DMS153 treated with DMSO at 0.1 percent for 48 hours (cell line): Measurements from ENCODE around the gene SLC16A7.

Source experiments
- DNase-seq: peaks from one replicate; lab custom pipeline; 2025; ENCODE audit not compliant: unreplicated experiment; lab: John Stamatoyannopoulos, UW

Gene SLC16A7

GRCh38 chr12:59665701-59666100 lies 69.9 kb downstream of the SLC16A7 start:
- DNase-seq, result no peak

DNA sequence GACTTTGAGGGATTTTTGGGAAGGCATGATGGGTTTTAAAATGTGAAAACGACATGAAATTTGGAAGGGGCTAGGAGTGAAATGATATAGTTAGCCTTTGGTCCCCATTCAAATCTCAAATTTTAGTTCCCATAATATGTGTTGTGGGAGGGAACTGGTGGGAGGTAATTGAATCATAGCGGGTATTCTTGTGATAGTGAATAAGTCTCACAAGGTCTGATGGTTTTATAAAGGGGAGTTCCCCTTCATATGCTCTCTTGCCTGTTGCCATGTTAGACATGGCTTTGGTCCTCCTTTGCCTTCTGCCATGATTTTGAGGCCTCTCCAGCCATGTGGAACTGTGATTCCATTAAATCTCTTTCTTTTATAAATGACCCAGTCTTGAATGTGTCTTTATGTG lies 72.8 kb downstream of the SLC16A7 start:
- DNase-seq, result no peak

- DNase-seq, result no peak
Observed at GRCh38 chr12:59672273-59672672, 76.4 kb downstream of the SLC16A7 start.

DNA sequence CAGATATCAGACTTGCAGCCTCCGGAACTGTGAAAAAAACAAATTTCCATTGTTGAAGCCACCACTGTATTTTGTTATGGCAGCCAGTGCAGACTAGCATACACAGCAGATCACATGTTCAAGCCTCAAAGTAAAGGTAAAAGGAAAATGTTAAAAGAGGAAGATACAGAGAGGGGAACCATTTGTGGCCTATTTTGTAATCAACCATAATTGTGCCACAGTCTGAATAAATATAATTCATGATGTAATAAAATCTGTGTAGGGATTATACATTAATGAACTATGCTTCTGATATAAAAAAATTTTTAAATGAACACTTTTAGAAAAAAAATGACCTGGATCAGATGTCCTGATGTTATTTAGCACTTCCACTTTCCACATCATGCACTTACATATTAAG lies 79.6 kb downstream of the SLC16A7 start:
- DNase-seq, result no peak

- DNase-seq, result no peak
Observed at GRCh38 chr12:59677857-59678256, 82.0 kb downstream of the SLC16A7 start.

GRCh38 chr12:59678759-59679411 lies 83.1 kb downstream of the SLC16A7 start:
- no peak for DNase-seq

GRCh38 chr12:59689776-59690175 lies 93.9 kb downstream of the SLC16A7 start:
- DNase-seq, result no peak

DNA sequence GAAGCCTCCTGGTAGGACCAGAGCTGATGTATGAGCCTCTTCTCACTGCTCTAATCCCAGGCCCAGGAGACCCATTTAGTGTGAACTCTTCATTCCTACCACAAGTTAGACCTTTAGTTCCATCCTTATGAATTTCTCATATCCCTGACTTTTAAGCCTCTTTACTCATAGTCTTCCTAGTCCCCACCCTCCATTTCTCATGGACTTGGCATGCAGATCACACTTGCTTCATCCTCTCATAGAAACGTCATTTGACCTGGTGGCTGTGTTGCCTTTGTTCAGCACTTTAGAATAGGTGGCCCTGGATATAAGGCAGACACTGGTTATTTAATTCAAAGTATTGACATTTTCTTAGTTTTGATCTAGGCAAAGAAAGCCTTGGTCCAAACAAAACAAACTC lies 99.5 kb downstream of the SLC16A7 start:
- DNase-seq, result no peak

GRCh38 chr12:59698600-59698999 lies 102.8 kb downstream of the SLC16A7 start:
- DNase-seq, result no peak

DNA sequence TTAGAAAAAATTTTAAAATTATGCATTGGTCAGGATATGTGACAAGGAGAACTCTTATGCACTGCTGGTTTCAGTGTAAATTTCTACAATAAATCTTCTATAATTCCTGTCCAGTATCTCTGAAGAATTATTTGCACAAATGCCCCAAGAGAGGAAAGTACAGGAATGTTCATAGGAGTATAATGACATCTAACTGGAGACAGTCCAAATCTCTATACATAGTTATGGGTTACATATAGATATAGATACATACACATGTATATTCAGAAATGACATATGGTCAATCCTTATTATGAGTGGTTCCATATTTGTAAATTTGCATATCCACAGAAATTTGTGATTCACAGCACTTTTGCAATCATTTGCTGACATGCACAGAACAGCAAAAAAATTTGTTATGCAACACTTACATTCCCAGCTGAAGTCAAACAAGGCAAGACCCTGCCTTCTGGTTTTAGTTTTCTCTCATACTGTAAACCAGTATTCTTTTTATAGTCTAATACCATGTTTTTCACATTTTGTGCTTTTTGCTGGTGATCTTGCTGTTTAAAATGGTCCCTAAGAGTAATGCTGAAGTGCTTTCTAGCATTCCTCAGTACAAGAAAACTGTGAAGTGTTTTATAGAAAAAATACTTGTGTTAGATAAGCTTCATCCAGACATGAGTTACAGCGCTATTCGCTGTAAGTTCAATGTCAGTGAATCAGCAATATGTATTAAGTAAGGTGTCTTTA lies 103.8 kb downstream of the SLC16A7 start:
- no peak for DNase-seq

DNA sequence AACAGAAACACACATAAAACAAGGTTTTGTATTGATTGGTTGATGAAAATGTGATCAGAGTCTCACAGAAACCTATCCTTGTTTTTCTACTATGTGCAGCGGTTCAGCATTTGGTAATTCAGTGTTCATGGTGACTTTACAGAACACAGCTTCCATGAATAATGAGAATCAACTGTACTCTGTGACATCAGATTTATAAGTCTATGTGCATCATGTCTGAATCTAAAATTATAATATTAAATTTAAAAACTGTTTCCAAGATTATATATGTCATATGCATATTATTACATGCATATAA lies 104.3 kb downstream of the SLC16A7 start:
- no peak for DNase-seq

DNA sequence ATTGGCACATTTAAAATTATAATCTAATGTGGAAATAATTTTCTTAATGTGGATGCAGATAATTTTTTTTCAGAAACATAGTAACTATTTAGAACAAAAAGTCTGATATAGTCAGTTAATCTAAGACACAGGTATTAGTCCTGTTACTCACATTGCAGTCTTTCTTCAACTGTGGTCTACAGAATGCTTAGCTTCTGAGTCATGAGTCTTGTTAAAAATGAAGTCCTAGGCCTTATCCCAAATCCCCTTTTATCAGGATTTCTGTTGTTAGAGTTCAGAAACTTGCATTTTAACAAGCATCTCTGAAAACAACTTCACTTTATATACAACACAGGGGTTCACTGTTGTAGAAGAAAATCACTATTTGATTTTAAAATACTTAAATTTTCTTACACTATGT lies 112.2 kb downstream of the SLC16A7 start:
- no peak for DNase-seq

DNA sequence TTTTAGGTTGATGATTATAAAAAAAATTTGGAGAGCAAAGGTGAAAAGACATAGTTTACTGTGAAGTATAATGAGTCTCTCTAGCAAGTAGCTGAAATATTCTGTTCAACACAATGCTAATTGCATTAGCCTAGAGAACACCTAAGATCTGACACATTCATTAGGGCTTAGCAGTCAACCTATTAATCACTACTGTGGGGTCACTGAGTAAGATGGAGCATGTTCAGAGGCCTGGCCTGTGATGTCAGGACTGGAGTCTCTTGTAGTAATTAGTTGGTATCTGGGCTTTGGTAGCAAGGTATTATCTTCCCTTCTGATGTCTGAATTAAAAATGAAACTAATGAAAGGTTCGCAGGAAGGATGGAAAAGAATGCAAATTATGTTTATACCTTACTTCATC lies 112.7 kb downstream of the SLC16A7 start:
- no peak for DNase-seq

DNA sequence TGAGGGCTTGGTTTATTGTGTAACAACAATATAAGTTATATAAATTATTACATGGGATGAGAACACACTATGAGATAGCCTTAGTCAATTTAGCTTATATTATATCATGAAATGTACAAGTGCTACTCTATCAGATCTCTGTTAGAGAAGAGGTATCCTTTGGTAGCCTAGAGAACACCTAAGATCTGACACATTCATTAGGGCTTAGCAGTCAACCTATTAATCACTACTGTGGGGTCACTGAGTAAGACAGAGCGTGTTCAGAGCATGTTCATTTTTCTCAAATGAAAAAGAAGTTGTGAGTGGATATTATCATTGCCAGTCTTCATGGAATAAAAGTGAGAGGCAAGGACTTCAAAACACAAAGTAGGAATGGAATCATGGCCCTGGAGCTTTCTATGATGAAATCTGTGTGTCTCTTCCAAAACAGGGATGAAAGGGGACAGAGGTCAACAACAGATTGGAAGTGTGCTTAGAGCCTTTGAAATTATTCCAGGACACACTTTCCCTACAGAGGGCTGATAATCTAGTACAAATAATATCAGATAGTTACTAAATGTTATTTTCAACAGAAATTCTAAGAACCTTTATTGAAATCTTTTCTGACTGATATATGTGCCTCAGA lies 114.3 kb downstream of the SLC16A7 start:
- DNase-seq, result no peak

- no peak for DNase-seq
Observed at GRCh38 chr12:59710964-59711363, 115.1 kb downstream of the SLC16A7 start.

- DNase-seq, result no peak
Observed at GRCh38 chr12:59715434-59715833, 119.6 kb downstream of the SLC16A7 start.

DNA sequence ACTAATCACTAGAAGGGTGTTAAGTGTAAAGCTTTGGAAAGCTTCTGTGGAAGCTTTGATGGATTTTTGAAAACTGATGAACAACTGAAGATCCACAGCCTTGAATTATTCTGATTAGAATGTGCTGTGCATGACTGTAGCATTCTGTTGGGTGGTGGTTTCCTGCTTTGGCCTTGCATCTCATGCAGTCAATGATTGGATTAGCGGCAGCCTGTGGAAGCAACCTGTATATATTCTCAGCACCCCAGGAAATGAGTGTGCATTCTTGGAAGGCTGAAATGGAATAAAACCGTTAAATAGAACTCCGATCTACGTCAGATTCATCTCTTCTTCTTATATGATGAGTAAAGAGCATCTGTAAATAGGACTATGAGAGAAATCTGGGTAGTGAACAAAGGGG lies 120.2 kb downstream of the SLC16A7 start:
- DNase-seq, result no peak

GRCh38 chr12:59717436-59717835 lies 121.6 kb downstream of the SLC16A7 start:
- DNase-seq, result no peak

GRCh38 chr12:59719701-59720100 lies 123.9 kb downstream of the SLC16A7 start:
- DNase-seq, result no peak

GRCh38 chr12:59723520-59723919 lies 127.7 kb downstream of the SLC16A7 start:
- DNase-seq, result no peak

GRCh38 chr12:59724011-59724695 lies 128.3 kb downstream of the SLC16A7 start:
- no peak for DNase-seq

DNA sequence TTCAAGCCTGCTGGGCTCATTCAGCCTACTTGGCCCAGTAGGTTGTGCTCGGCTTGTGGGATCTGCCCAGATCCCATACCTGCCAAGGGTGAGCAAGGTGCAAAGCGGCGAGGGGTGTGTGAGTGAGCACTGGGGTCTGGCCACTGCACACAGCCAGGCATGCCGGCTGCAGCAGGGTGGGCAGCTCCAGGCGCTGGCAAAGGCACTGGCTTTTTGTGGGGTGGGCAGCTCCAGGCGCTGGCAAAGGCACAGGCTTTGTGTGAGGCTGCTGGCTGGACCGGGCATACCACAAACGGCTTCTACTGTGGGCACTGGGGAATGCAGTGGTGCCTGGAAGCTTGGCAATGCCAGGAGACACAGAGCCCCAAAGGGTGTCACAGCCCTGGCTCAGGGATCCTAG lies 137.4 kb downstream of the SLC16A7 start:
- DNase-seq, result no peak
